DMS79 (cell line): Measurements from ENCODE around the gene SEC22B.
"Not testable (repeated sequence)": the region's sequence is repeated elsewhere in the genome, so short reads cannot be mapped to it uniquely, and the experiment has no call there.

ENCODE experiments used
- DNase-seq: peaks from one replicate; lab custom pipeline; 2025; lab: John Stamatoyannopoulos, UW

SEC22B gene

DNA sequence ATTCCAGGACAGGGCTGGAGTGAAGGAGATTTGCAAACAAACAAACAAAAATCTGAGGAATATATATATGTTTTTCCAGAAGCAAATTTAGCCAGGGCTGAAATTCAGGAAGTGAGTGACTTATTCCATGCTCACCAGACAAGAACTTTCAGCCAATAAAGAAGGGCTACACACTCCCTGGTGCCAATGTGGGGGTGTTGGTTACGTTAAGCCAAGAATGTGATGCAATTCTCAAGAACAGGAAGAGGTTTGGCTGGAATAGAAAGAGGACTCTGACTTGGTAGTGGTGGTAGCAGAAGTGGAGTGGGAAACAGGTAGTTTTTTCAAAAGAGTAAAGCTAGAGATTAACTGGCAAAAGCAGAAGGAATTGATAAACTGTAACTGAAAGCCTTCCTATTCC is 31.7 kb downstream of the SEC22B start:
- DNase-seq: not testable (repeated sequence)

DNA sequence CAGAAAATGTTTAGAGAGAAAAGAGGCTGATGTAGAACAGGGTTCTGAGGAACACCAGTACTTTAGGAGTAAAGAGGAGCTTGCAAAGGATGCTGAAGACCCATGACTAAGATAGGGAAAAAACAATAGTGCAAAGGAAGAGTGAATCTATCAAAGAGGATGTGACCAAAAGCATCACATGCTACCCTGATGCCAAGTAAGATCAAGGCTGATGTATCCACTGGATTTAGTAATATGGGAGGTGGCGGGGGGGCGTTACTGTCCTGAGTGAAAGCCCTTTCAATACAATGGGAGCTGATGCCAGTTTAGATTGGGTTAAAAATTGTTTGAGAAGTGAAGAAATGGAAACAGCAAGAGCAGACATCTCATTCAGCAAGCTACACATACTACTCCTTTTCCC is 32.2 kb downstream of the SEC22B start:
- not testable (repeated sequence) for DNase-seq

DNA sequence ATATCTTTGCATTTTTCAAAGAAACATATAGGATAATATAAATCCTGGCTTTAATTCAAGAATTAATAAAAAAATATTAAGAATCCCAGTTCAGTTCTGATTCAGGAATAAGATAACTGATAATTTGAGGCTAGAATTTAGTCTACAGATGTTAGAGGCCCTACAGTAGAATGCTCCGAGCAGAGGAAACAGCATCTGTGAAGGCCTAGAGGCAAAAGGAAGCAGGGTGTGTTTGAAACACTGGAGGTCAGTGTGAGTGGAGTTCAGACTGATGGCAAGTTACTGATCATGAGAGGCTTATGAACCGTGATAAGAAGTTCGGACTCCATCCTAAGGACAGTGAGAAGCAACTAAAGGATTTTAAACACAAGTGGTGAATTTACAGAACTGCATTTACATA is 33.0 kb downstream of the SEC22B start:
- DNase-seq: not testable (repeated sequence)

DNA sequence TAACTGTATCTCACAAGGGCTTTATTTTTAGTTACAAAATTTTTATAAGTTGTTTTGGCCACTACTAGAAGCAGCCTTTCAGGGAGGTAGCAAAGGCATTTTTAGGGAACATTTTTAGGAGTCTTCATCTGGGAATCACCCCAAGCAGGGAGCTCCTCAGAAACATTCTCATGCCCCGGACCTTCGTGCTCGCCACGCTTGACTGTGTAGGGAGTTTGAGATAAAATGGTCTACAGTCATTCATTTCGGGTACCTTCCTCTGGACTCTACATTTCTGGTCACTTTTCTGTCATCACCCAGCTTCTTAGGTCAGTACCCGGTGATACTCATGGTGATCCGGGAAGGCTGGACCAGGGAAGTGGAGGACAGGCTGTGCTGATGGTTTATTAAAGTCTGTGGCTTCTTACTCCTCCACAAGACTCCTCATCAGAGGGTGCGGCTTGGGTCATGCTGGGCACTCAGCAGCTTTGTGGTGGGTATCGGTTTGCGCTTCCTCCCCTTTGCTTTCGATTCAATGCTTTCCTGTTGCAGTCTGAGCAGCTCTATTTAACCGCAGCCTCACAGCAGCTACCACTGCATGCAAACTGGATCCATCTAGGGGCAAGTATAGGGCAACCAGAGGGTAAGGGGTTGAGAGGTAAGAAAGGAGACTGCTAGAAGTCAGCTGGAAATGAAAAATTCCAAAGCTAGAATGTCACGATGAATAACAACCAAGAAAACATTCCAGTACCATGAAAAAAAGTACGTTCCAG is 33.6 kb downstream of the SEC22B start:
- not testable (repeated sequence) for DNase-seq

DNA sequence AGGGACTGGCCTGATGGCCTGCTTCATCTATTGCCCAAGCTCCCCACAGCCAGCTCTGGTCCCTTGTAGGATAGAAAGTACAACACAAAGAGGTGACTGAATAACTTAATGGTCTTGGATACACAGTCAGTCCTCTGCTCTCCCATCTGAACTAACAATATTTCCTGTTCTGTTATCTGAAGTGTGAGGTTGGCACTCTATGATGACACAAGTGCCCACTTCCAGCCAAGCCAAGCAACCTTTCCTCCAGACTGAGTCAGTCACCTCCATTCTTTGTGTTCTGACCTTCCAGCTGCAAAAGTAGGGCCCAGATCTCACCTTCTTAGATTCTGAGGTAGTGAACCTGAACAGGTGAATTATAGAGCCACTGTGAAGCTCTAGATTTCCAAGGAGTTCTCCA is 34.5 kb downstream of the SEC22B start:
- not testable (repeated sequence) for DNase-seq

DNA sequence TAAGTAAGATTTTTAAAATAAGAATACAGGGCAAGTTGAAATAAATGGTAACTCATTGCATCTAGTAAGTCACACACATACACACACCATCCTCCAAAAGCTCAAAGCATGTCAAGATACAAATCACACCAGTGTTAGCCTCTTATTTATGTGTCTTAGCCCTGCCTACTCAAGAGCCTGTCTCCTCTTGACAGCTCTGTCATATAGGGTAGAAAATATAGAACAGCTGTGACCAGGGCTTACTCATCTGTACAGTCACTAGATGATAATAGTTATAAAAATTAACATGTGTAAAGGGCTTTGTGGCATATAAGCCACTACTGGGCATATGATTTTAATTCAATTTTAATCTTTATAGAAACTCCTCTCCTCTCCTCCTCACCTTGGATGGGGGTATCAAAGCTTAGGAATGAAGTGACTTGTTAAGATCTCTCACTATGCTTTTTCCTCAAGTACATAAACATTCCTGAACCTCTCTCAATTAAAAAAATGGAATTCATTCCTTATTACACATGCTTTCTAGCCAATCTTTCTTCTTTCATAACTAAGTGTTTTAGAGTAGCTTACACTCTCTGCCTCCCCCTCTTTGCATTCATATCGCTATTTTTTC is 35.6 kb downstream of the SEC22B start:
- DNase-seq: not testable (repeated sequence)

DNA sequence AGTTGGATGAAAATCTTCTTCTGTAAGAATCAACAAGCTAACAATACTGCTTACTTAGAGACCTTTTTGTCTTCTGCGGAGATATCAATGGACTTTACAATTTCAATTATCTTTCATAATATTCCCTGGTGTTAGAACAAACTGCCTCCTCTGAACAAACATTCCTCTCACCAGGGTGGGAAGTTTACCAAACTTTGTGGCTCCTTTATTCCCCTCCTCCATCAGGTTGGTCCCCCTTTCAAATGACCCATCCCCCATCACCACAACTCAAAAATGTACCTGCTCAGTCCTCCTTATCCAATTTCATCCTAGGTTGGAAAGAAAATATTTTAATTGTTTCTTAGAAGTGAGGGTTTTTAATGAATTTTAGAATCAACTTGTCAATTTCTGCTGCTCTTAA is 40.2 kb downstream of the SEC22B start:
- not testable (repeated sequence) for DNase-seq

DNA sequence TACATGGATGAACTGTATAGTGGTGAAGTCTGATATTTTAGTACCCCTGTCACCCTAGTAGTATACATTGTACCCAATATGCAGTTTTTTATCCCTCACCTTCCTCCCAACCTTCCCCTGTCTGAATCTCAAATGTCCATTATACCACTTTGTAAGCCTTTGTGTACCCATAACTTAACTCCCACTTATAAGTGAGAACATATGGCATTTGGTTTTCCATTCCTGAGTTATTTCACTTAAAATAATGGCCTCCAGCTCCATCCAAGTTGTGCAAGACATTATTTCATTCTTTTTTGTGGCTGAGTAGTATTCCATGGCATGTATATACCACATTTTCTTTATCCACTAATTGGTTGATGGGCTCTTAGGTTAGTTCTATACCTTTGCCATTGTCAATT is 42.4 kb downstream of the SEC22B start:
- not testable (repeated sequence) for DNase-seq

DNA sequence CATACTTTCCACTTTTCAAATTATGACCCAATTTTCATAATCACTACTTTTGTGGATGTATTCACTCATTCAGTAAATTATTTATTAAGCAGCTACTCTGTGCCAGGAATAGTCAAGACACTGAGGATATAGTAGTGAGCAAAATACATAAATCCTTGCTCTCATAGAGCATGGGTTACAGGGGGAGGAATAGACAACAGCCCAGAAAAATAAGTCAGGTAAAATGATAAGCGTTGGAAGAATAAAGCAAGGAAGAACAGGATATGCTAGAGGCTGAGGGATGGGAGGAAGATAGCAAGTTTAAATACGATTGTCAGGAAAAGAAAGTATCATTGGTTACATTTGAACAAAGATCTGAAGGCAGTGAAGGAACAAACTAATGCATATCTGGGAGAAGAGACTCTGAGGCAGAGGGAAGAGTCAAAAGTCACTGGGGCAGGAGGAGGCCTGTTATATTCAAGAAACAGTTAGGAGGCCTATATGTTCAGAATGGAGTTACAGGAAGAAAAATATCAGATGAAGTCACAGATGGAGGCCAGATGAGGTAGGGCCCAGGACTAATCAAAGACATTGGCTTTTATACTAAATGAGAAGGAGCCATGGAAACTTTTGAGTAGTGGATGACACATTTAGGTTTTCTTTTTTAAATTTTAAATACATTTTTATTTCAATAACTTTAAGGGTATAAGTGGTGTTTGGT is 42.9 kb downstream of the SEC22B start:
- no peak for DNase-seq

DNA sequence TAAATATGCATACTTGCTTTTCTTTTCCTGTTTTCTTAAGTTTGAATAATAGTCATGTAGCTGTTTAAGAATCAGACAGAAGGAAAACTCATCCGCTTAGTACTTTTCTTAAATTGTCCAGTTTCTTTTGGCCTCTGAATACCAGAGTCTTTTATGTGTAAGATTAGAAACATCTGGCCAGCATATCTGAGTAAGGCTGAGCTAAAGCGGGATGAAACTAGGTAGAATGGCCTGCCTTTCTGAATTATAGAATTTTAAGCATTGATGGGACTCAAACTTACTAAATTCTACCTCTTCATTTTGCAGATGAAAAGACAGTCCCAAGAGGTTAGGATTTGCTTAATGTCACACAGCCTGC is 43.9 kb downstream of the SEC22B start:
- not testable (repeated sequence) for DNase-seq

DNA sequence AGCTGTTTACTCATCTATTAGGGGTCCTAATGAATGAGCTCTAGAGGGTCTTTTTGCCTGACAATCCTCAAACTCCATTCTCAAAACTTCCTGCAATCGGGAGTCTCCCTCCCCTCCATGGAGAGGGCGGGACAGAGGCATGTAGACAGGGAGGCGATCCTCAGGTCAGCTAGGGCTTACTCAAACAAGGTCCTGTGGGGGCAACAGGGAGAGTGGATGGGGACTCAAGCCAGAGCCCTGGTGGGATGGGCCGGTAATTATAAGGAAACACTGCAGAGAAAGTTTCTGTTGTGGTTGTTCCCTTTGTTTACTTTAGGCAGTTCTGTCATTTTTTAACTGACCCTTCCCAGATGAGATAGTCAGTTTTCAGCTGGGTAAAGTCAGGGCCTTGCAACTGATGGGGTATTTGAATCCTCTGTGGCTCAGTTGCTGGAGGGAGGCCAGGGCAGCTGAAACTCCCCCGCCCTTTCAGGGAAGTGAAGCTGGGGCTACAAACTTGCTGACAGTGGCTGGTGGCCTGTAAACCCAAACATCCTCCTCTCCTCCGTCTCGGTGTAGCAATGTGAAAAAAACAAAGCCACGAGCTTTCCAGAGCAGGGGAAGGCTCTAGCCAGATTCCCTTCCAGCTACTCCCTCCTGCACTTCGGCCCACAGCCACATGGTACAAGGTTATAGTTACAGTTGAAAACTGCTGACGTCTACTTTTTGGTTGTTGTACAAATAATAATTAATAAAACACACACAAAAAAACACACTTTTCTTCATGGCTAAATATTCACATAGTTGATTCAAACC is 44.5 kb downstream of the SEC22B start:
- not testable (repeated sequence) for DNase-seq

DNA sequence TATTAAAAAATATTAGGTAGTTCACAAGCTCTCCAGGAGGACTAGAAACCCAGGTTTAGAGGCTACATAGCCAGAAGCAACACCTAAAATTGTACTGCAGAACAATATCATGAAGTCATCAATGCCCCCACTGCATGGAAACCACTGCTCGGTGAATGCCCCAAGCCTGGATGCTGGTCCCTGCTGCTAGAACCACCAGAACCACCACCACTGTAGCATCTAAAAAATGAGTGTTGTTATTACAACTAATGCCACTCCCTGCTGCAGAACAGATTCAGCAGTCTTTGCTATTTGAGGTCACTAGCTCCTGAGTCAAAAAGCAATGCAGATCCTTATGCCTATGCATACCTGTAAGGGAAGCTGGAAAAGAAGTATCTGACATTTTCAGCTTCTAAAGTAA is 48.4 kb downstream of the SEC22B start:
- DNase-seq: not testable (repeated sequence)

DNA sequence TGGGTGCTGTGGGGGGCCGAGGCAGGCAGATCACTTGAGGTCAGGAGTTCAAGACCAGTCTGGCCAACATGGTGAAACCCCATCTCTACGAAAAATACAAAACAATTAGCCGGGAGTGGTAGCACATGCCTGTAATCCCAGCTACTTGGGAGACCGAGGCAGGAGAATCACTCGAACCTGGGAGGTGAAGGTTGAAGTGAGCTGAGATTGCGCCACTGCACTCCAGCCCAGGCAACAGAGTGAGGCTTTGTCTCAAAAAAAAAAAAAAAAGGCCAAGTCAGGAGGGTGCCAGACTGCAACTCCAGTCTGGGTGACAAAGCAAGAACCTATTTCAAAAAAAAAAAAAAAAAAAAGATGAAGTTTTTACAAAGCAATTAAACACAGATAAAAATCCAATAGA is 50.1 kb downstream of the SEC22B start:
- DNase-seq: not testable (repeated sequence)

DNA sequence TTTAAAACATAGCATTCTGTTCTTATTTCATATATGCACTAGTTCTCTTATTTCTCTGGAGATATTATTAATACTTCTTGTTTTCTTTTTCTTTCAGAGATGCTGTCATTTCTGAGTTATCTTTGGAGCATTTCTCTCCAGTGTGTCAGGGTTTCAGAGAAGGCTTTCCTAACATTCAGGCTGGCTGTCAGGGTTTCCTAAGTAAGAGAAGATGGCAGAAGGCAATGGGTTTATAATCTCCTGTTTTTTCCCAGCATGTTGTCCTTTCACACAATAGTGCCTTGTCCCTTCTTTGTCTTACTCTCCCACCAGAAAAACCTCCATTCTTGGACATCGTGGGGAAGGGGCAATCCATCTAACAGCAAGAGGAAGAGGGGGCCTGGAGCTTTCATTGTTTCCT is 51.7 kb downstream of the SEC22B start:
- DNase-seq: not testable (repeated sequence)

DNA sequence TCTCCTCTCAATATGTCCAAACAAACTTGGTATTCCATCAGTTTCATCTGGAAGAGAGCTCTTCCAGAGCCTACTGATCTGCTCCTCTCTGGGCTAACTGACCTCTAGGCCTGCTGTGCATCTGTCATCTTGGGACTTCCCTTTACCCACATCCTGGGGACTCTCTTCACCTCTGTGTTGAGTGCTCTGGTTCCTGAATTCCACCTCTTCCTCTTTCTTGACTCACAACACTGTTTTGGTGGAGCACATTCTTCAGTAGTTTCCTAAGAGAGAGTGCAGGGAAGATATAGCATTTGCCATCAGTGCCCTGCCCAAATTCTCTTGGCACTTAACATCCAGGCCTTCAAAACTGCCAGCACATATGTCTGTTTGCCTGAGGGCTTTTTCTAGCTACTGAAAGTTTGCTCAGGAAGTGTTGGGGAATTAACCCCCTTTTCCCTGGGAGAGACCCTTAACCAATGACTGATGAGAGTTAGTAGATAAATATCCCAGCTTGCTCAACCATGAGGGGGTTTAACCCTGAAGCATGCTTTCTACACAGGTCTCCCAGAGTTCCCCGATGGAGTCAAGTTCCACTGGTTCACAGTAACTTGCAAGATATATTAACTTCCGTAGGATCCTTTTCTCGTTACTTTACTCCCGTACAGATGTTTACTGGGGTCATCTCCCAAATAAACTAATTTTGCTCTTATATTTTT is 52.4 kb downstream of the SEC22B start:
- DNase-seq: not testable (repeated sequence)

DNA sequence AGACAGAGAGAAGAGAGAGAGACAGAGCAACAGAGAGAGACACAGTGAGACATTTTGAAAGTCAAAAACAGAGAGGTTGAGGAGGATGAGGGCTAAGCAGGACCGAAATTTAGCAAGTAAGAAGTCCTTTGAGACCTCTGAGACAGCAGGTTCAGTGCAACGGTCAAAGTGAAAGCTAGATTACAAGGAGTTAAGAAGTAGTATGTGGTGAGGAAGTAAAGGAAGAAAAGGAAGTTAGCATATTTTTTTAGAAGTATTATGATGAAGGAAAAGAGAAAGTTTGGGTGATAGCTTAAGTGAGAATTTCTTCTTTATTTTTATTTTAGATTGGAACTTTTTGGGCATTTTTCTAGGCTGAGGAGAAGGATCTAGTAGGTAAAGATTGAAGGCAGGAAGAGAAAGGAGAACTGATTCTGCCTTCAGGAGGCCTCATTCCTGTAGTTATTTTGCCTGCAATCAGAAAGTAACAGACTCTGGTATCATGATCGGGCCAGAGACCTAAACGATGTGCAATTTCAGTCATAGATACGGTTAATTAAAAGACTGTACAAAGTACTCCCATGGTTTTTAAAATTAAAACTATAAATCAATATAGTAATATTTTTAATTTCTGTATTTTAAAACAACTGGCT is 53.9 kb downstream of the SEC22B start:
- not testable (repeated sequence) for DNase-seq

DNA sequence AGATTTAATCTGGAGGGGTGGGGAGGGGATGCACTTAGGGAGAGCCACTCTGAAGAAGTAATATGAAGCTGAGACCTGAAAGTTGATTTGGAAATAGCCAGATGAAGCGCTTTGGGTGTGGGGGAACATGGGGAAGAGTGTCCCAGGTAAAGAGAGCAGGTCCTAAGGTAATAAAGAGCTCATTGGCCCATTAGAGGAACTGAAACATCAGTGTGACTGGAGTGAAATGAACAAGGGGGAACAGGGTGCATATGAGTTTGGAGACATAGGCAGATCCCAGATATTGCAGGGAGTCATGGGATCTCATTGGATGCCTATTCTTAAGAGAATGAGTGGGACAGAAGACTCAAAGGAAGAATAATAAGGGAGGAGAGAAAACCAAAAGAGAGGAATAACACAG is 54.5 kb downstream of the SEC22B start:
- not testable (repeated sequence) for DNase-seq

DNA sequence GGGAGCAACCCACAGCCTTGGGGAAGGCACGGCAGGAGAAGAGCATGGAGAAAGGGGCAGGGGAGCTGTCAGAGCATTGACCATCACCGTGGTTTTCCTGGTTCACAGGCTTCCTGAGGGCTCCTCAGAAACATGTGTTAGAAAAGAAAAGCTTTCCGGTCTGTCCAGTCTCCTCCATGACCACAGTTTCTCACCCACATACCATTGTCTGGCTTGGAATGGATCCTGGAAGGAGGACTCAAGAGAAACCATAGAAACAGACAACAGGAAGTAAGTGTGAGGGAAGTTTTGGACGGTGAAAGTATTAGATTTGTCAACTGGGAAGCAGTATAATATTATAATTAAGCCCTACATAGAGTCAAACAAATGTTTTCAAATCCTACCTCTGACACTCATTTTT is 55.8 kb downstream of the SEC22B start:
- DNase-seq: not testable (repeated sequence)

DNA sequence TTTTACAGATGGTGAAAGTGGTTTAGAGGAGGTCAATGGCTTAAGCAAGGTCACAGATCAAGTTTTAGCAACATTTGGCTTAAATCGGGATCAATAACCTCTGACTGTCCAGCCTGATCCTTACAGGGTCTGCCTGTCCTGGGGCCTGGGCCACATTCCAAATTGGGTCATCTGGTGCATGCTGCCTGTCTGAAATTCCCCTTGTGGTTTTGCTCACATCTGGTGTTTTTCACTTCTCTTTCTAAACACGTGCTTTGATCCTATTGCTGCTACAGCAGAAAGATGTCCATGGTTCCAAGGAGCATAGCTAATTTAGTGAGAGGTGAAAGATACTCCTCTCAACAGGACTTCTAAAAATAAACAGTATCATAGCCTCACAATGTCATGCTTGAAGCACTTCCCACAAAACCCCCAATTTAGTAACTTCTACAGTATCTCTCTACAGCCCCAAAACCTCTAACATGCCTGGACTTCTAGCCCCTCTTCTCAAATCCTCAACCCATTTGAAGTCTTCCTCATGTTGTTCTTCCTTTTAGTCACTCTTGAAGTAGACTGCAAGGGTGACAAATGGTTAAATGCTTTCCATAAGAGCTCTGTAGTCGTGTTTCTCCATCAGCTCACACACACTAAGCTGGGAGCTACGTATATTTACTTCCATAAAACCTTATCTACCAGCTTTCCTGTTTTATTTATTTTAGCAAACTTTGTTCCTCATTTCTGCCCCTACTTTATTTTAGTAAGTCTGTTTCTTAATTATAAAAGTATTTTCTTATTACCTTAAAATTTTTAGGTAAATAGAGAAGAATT is 58.7 kb downstream of the SEC22B start:
- not testable (repeated sequence) for DNase-seq

DNA sequence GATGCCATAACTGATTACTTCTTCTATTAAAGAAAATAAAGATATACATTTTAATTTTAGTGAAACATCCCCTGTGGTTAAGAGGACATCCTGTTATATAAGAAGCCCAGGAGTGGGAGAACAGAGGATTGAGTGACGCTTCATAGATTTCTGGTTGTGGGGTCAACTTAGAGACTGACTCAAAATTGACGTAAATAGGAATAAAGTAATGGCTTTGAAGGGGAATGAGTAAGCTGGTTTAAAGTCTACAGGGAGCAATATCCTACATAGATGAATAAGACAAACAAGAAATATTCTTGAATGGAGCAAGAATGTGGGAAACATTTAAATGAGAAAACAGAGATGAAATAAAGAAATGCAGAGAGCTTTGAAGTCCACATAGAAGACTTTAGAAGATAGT is 60.2 kb downstream of the SEC22B start:
- DNase-seq: not testable (repeated sequence)
